ENCODE data around the gene COL15A1.
"Not testable (repeated sequence)": the region's sequence is repeated elsewhere in the genome, so short reads cannot be mapped to it uniquely, and the experiment has no call there.

The COL15A1 gene

DNA sequence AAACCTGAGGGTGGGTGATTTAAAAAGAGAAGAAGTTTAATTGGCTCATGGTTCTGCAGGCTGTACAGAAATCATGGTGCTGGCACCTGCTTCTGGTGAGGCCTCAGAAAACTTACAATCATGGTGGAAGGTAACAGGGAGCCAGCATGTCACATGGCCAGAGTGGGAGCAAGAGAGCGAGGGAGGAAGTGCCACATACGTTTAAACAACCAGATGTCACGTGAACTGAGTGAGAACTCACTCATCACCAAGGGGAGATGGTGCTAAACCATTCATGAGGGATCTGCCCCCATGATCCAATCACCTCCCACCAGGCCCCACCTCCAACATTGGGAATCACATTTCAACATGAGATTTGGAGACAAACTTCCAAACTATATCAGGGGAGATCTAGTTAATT lies 41.9 kb upstream of the COL15A1 start:
- H3K9ac ChIP-seq (ENCODE audit: low read length); H3K27ac ChIP-seq (ENCODE audit: low read depth, low read length); H4K12ac ChIP-seq (ENCODE audit: low read depth, low read length); H2BK120ac ChIP-seq (ENCODE audit: insufficient read depth, low read length, poor library complexity); H4K8ac ChIP-seq (ENCODE audit: low read depth, low read length); H3K27me3 ChIP-seq (ENCODE audit: insufficient read depth, low read length); H3K4me3 ChIP-seq (ENCODE audit: low read depth, low read length); H3K18ac ChIP-seq (ENCODE audit: low read length); H2BK12ac ChIP-seq (ENCODE audit: low read length); H2AFZ ChIP-seq (ENCODE audit: insufficient read depth, low read length, poor library complexity); H3K9me3 ChIP-seq (ENCODE audit: insufficient read depth, low read depth, low read length); H3K14ac ChIP-seq (ENCODE audit: low read length); H3K23ac ChIP-seq (ENCODE audit: low read length); H3K79me2 ChIP-seq (ENCODE audit: control insufficient read depth, insufficient read depth, low read length, poor library complexity); H3K36me3 ChIP-seq (ENCODE audit: control insufficient read depth in 1 of 2, insufficient read depth in 2 of 2, low read length in 2 of 2); H3K4me2 ChIP-seq (ENCODE audit: low read length); H3K79me1 ChIP-seq (ENCODE audit: low read length); H2BK5ac ChIP-seq (ENCODE audit: low read depth, low read length, poor library complexity); H4K91ac ChIP-seq (ENCODE audit: low read depth, low read length); DNase-seq; H3K4me1 ChIP-seq (ENCODE audit: control insufficient read depth in 1 of 2, insufficient read depth in 2 of 2, low read length in 2 of 2); H2AK5ac ChIP-seq (ENCODE audit: low read length); H3K4ac ChIP-seq (ENCODE audit: low read depth, low read length): not testable (repeated sequence)
- WGBS (ENCODE audit: extremely low coverage, insufficient coverage, insufficient read length) = no CpG with 5 or more reads among the region's 3 CpGs

DNA sequence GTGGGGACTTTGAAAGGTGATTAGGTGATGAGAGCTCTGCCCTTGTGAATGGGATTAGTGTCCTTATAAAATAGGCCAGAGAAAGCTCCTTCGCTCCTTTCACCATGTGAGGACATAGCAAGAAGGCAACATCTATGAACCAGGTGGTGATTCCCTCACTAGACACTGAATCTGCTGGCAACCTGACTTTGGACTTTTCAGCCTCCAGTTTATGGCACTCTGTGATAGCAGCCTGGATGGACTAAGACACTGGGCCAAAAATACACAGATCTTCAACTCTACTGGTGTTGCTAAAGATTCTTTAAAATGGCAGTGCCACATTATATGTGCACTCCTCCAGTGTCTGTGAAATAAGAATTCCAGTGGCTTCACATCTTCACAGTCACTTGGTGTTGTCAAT lies 41.2 kb upstream of the COL15A1 start:
- H3K9me3 ChIP-seq (ENCODE audit: insufficient read depth, low read depth, low read length) = no peaks in the 10 kb centered on the region
- no peak overlapping the region for H3K9ac ChIP-seq (ENCODE audit: low read length)
- no CpG with 5 or more reads among the region's 1 CpG for WGBS (ENCODE audit: extremely low coverage, insufficient coverage, insufficient read length)
- no peak overlapping the region for H2BK120ac ChIP-seq (ENCODE audit: insufficient read depth, low read length, poor library complexity)
- no peaks in the 10 kb centered on the region for H3K79me1 ChIP-seq (ENCODE audit: low read length)
- H3K4me1 ChIP-seq (ENCODE audit: control insufficient read depth in 1 of 2, insufficient read depth in 2 of 2, low read length in 2 of 2) = no peaks in the 10 kb centered on the region
- H3K79me2 ChIP-seq (ENCODE audit: control insufficient read depth, insufficient read depth, low read length, poor library complexity) = no peaks in the 10 kb centered on the region
- no peaks in the 10 kb centered on the region for H3K36me3 ChIP-seq (ENCODE audit: control insufficient read depth in 1 of 2, insufficient read depth in 2 of 2, low read length in 2 of 2)
- no peak overlapping the region for H3K4me3 ChIP-seq (ENCODE audit: low read depth, low read length)
- no peak overlapping the region for H3K27ac ChIP-seq (ENCODE audit: low read depth, low read length)
- no peak overlapping the region for H3K4ac ChIP-seq (ENCODE audit: low read depth, low read length)
- no peak overlapping the region for H3K23ac ChIP-seq (ENCODE audit: low read length)
- DNase-seq = no peak
- no peaks in the 10 kb centered on the region for H3K27me3 ChIP-seq (ENCODE audit: insufficient read depth, low read length)
- H3K18ac ChIP-seq (ENCODE audit: low read length) = no peak overlapping the region
- H2AFZ ChIP-seq (ENCODE audit: insufficient read depth, low read length, poor library complexity) = no peak overlapping the region
- H2AK5ac ChIP-seq (ENCODE audit: low read length) = no peak overlapping the region
- H4K8ac ChIP-seq (ENCODE audit: low read depth, low read length) = no peak overlapping the region
- H3K14ac ChIP-seq (ENCODE audit: low read length) = no peak overlapping the region
- H4K12ac ChIP-seq (ENCODE audit: low read depth, low read length) = no peak overlapping the region
- no peak overlapping the region for H2BK12ac ChIP-seq (ENCODE audit: low read length)
- no peak overlapping the region for H4K91ac ChIP-seq (ENCODE audit: low read depth, low read length)
- no peak overlapping the region for H2BK5ac ChIP-seq (ENCODE audit: low read depth, low read length, poor library complexity)
- no peak overlapping the region for H3K4me2 ChIP-seq (ENCODE audit: low read length)

DNA sequence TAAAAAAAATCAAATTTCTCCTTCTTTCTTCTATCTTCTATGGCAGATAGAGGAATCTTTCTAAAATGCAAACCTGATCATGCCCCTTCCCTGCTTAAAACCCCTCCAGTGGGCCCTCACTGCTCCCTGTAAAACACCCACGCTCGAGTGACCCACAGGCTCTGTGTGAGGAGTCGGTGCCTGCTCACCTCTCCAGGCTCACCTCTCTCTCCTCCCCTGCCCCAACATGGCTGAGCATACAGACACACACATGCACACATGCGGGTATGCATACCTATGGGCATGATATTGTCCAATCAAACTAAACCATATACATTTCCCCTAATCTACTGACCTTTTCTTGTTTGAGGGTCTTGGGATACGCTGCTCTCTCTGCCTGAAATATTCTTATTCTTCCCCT lies 40.8 kb upstream of the COL15A1 start:
- Histone ChIP-seq H2AK5ac (ENCODE audit: low read length) (no peak overlapping the region), H2AFZ (ENCODE audit: insufficient read depth, low read length, poor library complexity) (no peak overlapping the region), H3K9me3 (ENCODE audit: insufficient read depth, low read depth, low read length) (no peaks in the 10 kb centered on the region), H2BK12ac (ENCODE audit: low read length) (no peak overlapping the region), H2BK5ac (ENCODE audit: low read depth, low read length, poor library complexity) (no peak overlapping the region), H4K8ac (ENCODE audit: low read depth, low read length) (no peak overlapping the region), H3K27me3 (ENCODE audit: insufficient read depth, low read length) (no peaks in the 10 kb centered on the region), H3K4me2 (ENCODE audit: low read length) (no peak overlapping the region), H3K4me3 (ENCODE audit: low read depth, low read length) (no peak overlapping the region), H3K18ac (ENCODE audit: low read length) (no peak overlapping the region), H4K12ac (ENCODE audit: low read depth, low read length) (no peak overlapping the region), H3K23ac (ENCODE audit: low read length) (no peak overlapping the region), H3K79me2 (ENCODE audit: control insufficient read depth, insufficient read depth, low read length, poor library complexity) (no peaks in the 10 kb centered on the region), H2BK120ac (ENCODE audit: insufficient read depth, low read length, poor library complexity) (no peak overlapping the region), H3K14ac (ENCODE audit: low read length) (no peak overlapping the region), H3K4me1 (ENCODE audit: control insufficient read depth in 1 of 2, insufficient read depth in 2 of 2, low read length in 2 of 2) (no peaks in the 10 kb centered on the region), H3K4ac (ENCODE audit: low read depth, low read length) (no peak overlapping the region), H3K27ac (ENCODE audit: low read depth, low read length) (no peak overlapping the region), H3K79me1 (ENCODE audit: low read length) (no peaks in the 10 kb centered on the region), H4K91ac (ENCODE audit: low read depth, low read length) (no peak overlapping the region), H3K9ac (ENCODE audit: low read length) (no peak overlapping the region), H3K36me3 (ENCODE audit: control insufficient read depth in 1 of 2, insufficient read depth in 2 of 2, low read length in 2 of 2) (no peaks in the 10 kb centered on the region)
- no peak for DNase-seq
- WGBS (ENCODE audit: extremely low coverage, insufficient coverage, insufficient read length) = no CpG with 5 or more reads among the region's 5 CpGs

DNA sequence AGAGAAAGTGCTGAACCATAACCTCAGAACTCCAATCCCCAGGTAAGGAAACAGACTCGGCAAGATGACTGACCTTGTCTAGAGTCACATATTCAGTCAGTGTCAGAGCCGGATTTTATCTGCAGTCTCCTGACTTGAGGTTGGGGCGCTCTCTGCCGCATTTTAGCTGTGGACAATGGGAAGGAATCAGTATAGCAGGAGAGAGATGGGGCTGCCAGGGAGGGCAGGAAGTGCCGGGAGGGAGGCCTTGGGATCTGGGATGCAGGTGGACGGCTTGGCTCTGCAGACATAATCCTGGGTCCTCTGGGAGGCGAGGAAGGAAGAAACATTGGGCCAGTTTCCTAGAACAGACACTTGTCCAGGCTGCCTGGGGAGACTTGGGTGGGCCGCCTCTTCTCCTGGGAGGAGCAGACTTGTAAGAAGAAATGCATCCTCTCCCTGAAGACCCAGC lies 39.7 kb upstream of the COL15A1 start:
- Histone ChIP-seq H3K4me3 (ENCODE audit: low read depth, low read length) (no peak overlapping the region), H3K79me2 (ENCODE audit: control insufficient read depth, insufficient read depth, low read length, poor library complexity) (no peaks in the 10 kb centered on the region), H3K4me1 (ENCODE audit: control insufficient read depth in 1 of 2, insufficient read depth in 2 of 2, low read length in 2 of 2) (peaks cover 3 to 4% of the 10 kb centered on the region in 2 experiments), H3K23ac (ENCODE audit: low read length) (no peak overlapping the region), H3K36me3 (ENCODE audit: control insufficient read depth in 1 of 2, insufficient read depth in 2 of 2, low read length in 2 of 2) (no peaks in the 10 kb centered on the region), H3K27me3 (ENCODE audit: insufficient read depth, low read length) (no peaks in the 10 kb centered on the region), H3K4ac (ENCODE audit: low read depth, low read length) (no peak overlapping the region), H2BK5ac (ENCODE audit: low read depth, low read length, poor library complexity) (no peak overlapping the region), H4K12ac (ENCODE audit: low read depth, low read length) (no peak overlapping the region), H3K18ac (ENCODE audit: low read length) (no peak overlapping the region), H2BK12ac (ENCODE audit: low read length) (no peak overlapping the region), H3K79me1 (ENCODE audit: low read length) (no peaks in the 10 kb centered on the region), H4K8ac (ENCODE audit: low read depth, low read length) (no peak overlapping the region), H3K14ac (ENCODE audit: low read length) (no peak overlapping the region), H4K91ac (ENCODE audit: low read depth, low read length) (no peak overlapping the region), H2BK120ac (ENCODE audit: insufficient read depth, low read length, poor library complexity) (no peak overlapping the region), H2AK5ac (ENCODE audit: low read length) (no peak overlapping the region), H2AFZ (ENCODE audit: insufficient read depth, low read length, poor library complexity) (no peak overlapping the region), H3K9ac (ENCODE audit: low read length) (no peak overlapping the region), H3K9me3 (ENCODE audit: insufficient read depth, low read depth, low read length) (no peaks in the 10 kb centered on the region), H3K27ac (ENCODE audit: low read depth, low read length) (no peak overlapping the region), H3K4me2 (ENCODE audit: low read length) (no peak overlapping the region)
- no CpG with 5 or more reads among the region's 8 CpGs for WGBS (ENCODE audit: extremely low coverage, insufficient coverage, insufficient read length)
- no peak for DNase-seq

All from trophoblast cell (in vitro differentiated cells and primary cell).